HFF-Myc (cell line): ENCODE measurements around the gene CAMTA1.

Experiments
- DNase-seq: peaks from one replicate; pipeline ENCODE4 v3.0.0-alpha.2; 2011; ENCODE audit warnings: low read depth; ENCODE audit errors: extremely low read depth
- H3K4me3 ChIP-seq: replicated peaks from 2 replicates; pipeline ENCODE4 v1.5.1; 2011; ENCODE audit warnings: low read depth, mild to moderate bottlenecking, control low read depth, low read length
- TF ChIP-seq, protein P1 (sequence below): IDR thresholded peaks from 2 replicates; pipeline ENCODE4 v1.5.1; 2012; ENCODE audit warnings: mild to moderate bottlenecking, low read depth, low read length, control low read depth; ENCODE audit errors: missing control alignments

Gene CAMTA1

GRCh38 chr1:6866825-6867224 lies 81.6 kb downstream of the CAMTA1 start:
- no peak for DNase-seq
- H3K4me3 ChIP-seq: no peak overlapping the region
- TF ChIP-seq, protein P1, sequence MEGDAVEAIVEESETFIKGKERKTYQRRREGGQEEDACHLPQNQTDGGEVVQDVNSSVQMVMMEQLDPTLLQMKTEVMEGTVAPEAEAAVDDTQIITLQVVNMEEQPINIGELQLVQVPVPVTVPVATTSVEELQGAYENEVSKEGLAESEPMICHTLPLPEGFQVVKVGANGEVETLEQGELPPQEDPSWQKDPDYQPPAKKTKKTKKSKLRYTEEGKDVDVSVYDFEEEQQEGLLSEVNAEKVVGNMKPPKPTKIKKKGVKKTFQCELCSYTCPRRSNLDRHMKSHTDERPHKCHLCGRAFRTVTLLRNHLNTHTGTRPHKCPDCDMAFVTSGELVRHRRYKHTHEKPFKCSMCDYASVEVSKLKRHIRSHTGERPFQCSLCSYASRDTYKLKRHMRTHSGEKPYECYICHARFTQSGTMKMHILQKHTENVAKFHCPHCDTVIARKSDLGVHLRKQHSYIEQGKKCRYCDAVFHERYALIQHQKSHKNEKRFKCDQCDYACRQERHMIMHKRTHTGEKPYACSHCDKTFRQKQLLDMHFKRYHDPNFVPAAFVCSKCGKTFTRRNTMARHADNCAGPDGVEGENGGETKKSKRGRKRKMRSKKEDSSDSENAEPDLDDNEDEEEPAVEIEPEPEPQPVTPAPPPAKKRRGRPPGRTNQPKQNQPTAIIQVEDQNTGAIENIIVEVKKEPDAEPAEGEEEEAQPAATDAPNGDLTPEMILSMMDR: no peak

GRCh38 chr1:6867321-6867720 lies 82.1 kb downstream of the CAMTA1 start:
- no peak overlapping the region for H3K4me3 ChIP-seq
- no peak for DNase-seq
- TF ChIP-seq, protein P1: no peak

DNA sequence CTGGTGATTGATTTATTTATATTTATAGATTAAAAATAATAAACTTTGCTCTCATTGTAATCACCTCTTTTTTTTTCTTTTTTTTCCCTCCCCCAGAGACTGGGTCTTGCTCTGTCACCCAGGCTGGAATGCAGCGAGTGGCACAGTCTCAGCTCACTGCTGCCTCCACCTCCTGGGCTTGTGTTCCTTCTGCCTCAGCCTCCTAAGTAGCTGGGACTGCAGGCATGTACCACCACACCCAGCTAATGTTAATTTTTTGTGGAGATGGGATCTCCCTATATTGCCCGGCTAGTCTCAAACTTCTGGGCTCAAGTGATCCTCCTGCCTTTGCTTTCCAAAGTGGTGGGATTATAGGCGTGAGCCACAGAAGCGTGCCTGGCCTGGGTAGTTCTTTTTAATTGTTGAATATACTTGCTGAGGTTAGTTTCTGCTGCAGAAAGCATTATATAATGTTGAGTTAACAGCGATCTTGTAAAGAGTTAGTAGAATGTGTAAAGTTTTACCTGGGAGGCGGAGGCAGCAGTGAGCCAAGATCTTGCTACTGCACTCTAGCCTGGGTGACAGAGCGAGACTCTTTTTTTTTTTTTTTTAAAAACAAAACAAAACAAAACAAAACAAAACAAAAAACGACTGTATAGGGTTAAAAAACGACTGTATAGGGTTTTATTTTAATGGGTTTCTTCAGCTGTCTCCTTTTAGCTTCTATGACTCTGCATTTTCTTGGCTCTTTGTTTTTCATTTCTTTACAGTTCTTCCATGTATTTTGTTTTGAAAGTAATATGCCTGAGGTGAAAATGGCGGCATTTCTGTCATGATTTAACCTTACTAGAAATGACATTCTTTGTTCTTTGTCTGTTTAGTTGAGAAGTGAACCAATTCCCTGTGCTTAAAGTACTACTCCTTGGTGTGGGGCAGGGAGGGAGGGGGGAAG lies 82.7 kb downstream of the CAMTA1 start:
- no peak for DNase-seq
- TF ChIP-seq, protein P1: no peak
- H3K4me3 ChIP-seq: no peak overlapping the region

- no peak for DNase-seq
- no peak overlapping the region for H3K4me3 ChIP-seq
- TF ChIP-seq, protein P1: no peak
Measured at GRCh38 chr1:6868660-6869380, 83.6 kb downstream of the CAMTA1 start.

DNA sequence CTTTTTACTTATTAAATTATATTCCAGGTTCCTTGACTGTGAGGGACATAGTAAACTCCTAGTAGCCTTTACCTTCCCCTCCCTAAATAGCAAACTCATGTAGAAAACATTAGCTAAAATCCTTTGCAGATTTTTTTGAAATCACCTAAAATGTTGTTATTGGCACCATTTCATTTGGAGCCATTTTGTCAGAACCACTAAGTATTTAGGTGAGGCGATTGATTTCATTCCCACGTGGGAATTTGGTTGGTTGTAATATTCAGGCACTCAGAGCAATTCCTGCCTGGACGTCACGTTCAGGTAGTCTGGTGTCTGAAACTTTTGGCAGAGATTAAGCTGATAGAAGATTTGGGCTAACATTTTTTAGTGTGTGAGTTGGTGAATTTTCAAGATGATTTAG lies 84.3 kb downstream of the CAMTA1 start:
- TF ChIP-seq, protein P1: no peak
- no peak for DNase-seq
- no peak overlapping the region for H3K4me3 ChIP-seq

DNA sequence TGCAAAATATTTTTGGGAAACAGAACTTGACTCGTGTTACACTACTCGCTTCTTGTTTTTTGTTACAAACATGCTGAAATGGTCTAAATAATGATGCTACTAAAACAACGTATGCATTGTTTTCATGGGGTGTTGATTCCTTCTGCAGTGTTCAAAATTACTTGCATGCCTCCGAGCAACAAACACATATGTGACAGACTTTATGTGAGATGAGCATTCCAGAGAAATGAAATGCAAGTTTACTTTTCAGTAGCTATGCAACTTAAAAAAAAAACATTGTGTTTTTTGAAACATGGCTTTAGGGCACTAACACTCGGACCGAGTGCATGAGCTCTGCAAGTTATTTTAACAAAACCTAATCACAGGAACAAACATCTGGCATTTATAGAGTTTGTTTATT lies 84.8 kb downstream of the CAMTA1 start:
- DNase-seq: peak; percentile 26
- no peak overlapping the region for H3K4me3 ChIP-seq
- TF ChIP-seq, protein P1: no peak
